H1 (cell line): ENCODE measurements around the gene C1QL2. TPM values are rescaled to one million over a fixed set of nuclear protein-coding genes. Genes with fewer than 3 reads are reported as not detected.

Experiments
- FOSL1 ChIP-seq: IDR thresholded peaks from 2 replicates; pipeline ENCODE4 v1.6.1; 2011; ENCODE audit warnings: mild to moderate bottlenecking, low read depth, low read length, moderate library complexity; ENCODE audit not compliant: insufficient read depth
- polyA plus RNA-seq, 7 experiments: library from polyadenylated mRNA; depleted of rRNA in 3 of 7; stranded (reverse) in 5 of 7; unstranded in 2 of 7; fragments of >200 nt in 5 of 7; fragments of 200-250 nt in 2 of 7; gene quantifications; 1 replicate in 5 of 7; 2 replicates in 1 of 7; 4 replicates in 1 of 7; pipeline versions ENCODE4 v1.2.1 to v1.2.3, GENCODE V29; 2011 to 2013; ENCODE audit warnings: missing spikeins in 2 of 7, mixed read lengths in 2 of 7
- total RNA-seq: library from RNA; stranded (reverse); fragmentation: NEBNext Ultra II Directional; extraction: Animal tissue kit (Norgen Biotek cat#: 25700); gene quantifications from 2 replicates; pipeline ENCODE4 v1.2.1, GENCODE V29; 2021

Gene C1QL2
- total and polyA plus RNA-seq, 2 of the 8 experiments (the other 6 are each of a cell fraction or from before 2014, with no cell fraction given) = 0.80 to 0.88 TPM

GRCh38 chr2:119155633-119156032 lies 2.9 kb downstream of the C1QL2 start (continued):
- TF ChIP-seq FOSL1 = no peak
- TF ChIP-seq, all 59 proteins: peak for 13
